DOHH2 (cell line): Measurements from ENCODE around the gene KIF25.

Experiments
- H3F3A ChIP-seq: fragments of 200-600 bp; sonication (generic), shearing (Covaris generic); 2 replicates; pipeline ENCODE4 v1.6.0; 2016; ENCODE audit warnings: antibody characterized with exemption, mild to moderate bottlenecking; ENCODE audit not compliant: control insufficient read depth, insufficient read depth
- H3K27ac ChIP-seq: fragments of 200-600 bp; sonication (generic); 2 replicates; pipeline ENCODE4 v1.5.1; 2014; ENCODE audit warnings: low read depth, mild to moderate bottlenecking, low read length, moderate library complexity
- H3K27me3 ChIP-seq: fragments of 200-600 bp; sonication (generic); 2 replicates; pipeline ENCODE4 v1.6.1; 2014; ENCODE audit warnings: mild to moderate bottlenecking, low read length, mixed read lengths; ENCODE audit not compliant: control insufficient read depth
- H3K36me3 ChIP-seq: fragments of 200-600 bp; sonication (generic); 2 replicates; pipeline ENCODE4 v1.6.1; 2014; ENCODE audit warnings: mild to moderate bottlenecking, low read length, moderate library complexity, mixed read lengths; ENCODE audit not compliant: control insufficient read depth
- H3K4me1 ChIP-seq: fragments of 200-600 bp; sonication (generic); 2 replicates; pipeline ENCODE4 v1.6.1; 2014; ENCODE audit warnings: mild to moderate bottlenecking, low read length, mixed read lengths; ENCODE audit not compliant: control insufficient read depth
- H3K4me2 ChIP-seq: fragments of 200-600 bp; sonication (generic); 2 replicates; pipeline ENCODE4 v1.6.0; 2014; ENCODE audit warnings: mild to moderate bottlenecking, low read length, moderate library complexity
- H3K4me3 ChIP-seq: fragments of 200-600 bp; sonication (generic); 2 replicates; pipeline ENCODE4 v1.5.1; 2014; ENCODE audit warnings: mild to moderate bottlenecking, low read length, mixed read lengths
- H3K79me2 ChIP-seq: fragments of 200-600 bp; sonication (generic); 2 replicates; pipeline ENCODE4 v1.6.1; 2014; ENCODE audit warnings: mild to moderate bottlenecking, low read length, mixed read lengths; ENCODE audit not compliant: control insufficient read depth
- H3K9me2 ChIP-seq: fragments of 200-600 bp; sonication (generic); replicated peaks from 2 replicates; pipeline ENCODE4 v1.6.1; 2014; ENCODE audit warnings: mild to moderate bottlenecking, low read length, mixed read lengths; ENCODE audit not compliant: control insufficient read depth
- H3K9me3 ChIP-seq: fragments of 200-600 bp; sonication (generic); 2 replicates; pipeline ENCODE4 v1.6.1; 2014; ENCODE audit warnings: antibody characterized with exemption, low read length, mixed read lengths; ENCODE audit not compliant: control insufficient read depth, insufficient read depth
- H4K20me1 ChIP-seq: fragments of 200-600 bp; sonication (generic); 2 replicates; pipeline ENCODE4 v1.6.0; 2014; ENCODE audit warnings: low read depth, mild to moderate bottlenecking, antibody characterized with exemption, low read length, moderate library complexity; ENCODE audit not compliant: control insufficient read depth, insufficient read depth
- EZH2phosphoT487 ChIP-seq: fragments of 200-600 bp; sonication (generic); IDR thresholded peaks from 2 replicates; pipeline ENCODE4 v1.6.1; 2017; ENCODE audit warnings: borderline replicate concordance, mild to moderate bottlenecking, antibody characterized with exemption, low read length, moderate library complexity, mixed read lengths
- TF ChIP-seq, protein P1 (sequence below): fragments of 200-600 bp; sonication (generic); IDR thresholded peaks from one replicate; pipeline ENCODE4 v1.5.1; 2014; ENCODE audit warnings: antibody characterized with exemption, mild to moderate bottlenecking, low read depth, low read length; ENCODE audit not compliant: poor library complexity, severe bottlenecking

Gene KIF25

GRCh38 chr6:168090706-168091105 is 93.2 kb downstream of the KIF25 start:
- no peak for TF ChIP-seq EZH2phosphoT487
- TF ChIP-seq, protein P1, sequence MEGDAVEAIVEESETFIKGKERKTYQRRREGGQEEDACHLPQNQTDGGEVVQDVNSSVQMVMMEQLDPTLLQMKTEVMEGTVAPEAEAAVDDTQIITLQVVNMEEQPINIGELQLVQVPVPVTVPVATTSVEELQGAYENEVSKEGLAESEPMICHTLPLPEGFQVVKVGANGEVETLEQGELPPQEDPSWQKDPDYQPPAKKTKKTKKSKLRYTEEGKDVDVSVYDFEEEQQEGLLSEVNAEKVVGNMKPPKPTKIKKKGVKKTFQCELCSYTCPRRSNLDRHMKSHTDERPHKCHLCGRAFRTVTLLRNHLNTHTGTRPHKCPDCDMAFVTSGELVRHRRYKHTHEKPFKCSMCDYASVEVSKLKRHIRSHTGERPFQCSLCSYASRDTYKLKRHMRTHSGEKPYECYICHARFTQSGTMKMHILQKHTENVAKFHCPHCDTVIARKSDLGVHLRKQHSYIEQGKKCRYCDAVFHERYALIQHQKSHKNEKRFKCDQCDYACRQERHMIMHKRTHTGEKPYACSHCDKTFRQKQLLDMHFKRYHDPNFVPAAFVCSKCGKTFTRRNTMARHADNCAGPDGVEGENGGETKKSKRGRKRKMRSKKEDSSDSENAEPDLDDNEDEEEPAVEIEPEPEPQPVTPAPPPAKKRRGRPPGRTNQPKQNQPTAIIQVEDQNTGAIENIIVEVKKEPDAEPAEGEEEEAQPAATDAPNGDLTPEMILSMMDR: no peak
- H3K27me3 ChIP-seq: no peaks in the 10 kb centered on the region
- H3K9me3 ChIP-seq: no peaks in the 10 kb centered on the region
- no peaks in the 10 kb centered on the region for H3K36me3 ChIP-seq
- H3K27ac ChIP-seq: no peak overlapping the region
- no peak overlapping the region for H3K4me2 ChIP-seq
- no peak overlapping the region for H3K4me3 ChIP-seq
- no peaks in the 10 kb centered on the region for H4K20me1 ChIP-seq
- no peaks in the 10 kb centered on the region for H3K79me2 ChIP-seq
- no peaks in the 10 kb centered on the region for H3K9me2 ChIP-seq
- H3F3A ChIP-seq: no peaks in the 10 kb centered on the region
- H3K4me1 ChIP-seq: no peaks in the 10 kb centered on the region

DNA sequence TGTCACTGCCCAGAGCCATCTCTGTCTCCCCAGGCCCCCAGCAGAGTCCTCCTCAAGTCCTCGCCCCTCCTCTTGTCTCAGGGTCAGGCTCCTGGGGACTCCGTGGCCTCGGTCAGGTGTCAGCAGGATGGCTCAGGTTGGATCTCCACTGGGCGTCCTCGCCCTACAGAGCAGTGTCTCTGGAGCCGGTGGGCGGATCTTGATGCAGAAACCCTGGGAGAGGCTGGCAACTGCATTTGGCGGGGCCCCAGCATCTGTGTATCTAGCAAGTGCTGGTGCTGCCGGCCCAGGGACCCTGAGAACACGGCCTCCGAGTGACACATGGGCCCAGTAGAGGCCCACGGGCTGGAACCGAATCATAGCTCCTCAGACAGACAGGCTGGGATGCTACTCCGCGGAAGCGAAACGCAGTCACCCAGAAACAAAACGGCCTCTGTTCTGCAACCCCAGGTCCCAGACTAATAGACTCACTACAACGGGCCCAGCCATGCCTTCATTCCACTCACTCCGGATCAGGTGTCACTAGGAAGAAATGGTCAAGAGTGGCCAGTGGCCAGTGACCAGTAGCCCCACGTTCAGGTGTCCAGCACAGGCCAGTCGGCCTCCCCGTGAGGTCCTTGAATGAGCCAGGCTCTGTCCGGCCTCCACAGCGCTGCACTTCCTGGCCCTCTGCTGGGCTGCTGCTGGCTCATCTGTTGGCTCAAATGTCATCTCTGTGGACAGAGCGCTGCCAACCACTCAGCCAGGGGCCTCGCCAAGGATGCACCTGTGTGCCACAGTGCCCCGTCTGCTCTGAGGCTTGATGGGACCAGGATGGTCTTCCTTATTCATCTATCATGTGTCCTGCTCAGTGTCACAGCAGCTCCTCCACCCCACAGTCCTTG is 94.2 kb downstream of the KIF25 start:
- H3F3A ChIP-seq: no peaks in the 10 kb centered on the region
- H3K79me2 ChIP-seq: no peaks in the 10 kb centered on the region
- H3K36me3 ChIP-seq: no peaks in the 10 kb centered on the region
- H3K4me1 ChIP-seq: no peaks in the 10 kb centered on the region
- H3K9me3 ChIP-seq: no peaks in the 10 kb centered on the region
- TF ChIP-seq, protein P1: no peak
- TF ChIP-seq EZH2phosphoT487: no peak
- no peak overlapping the region for H3K4me3 ChIP-seq
- no peak overlapping the region for H3K4me2 ChIP-seq
- H3K9me2 ChIP-seq: no peaks in the 10 kb centered on the region
- H3K27ac ChIP-seq: no peak overlapping the region
- no peaks in the 10 kb centered on the region for H4K20me1 ChIP-seq
- no peaks in the 10 kb centered on the region for H3K27me3 ChIP-seq

DNA sequence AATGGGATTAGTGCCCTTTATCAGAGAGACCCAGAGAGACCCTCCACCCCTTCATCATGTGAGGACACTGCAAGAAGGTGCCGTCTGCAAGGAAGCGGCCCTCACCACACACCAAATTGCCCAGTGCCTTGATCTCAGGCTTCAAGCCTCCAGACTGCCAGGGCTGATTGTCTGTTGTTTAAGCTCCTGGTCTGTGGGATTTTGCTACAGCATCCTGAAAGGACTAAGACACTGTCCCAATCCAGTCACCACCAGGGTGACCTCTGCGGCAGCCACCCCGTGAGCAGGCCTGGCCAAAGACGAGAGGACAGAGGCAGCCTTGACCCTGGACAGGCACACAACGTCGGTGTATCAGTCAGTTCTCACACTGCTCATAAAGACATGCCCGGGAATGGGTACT is 95.1 kb downstream of the KIF25 start:
- no peaks in the 10 kb centered on the region for H4K20me1 ChIP-seq
- no peaks in the 10 kb centered on the region for H3K9me2 ChIP-seq
- no peaks in the 10 kb centered on the region for H3K4me1 ChIP-seq
- no peaks in the 10 kb centered on the region for H3K27me3 ChIP-seq
- no peaks in the 10 kb centered on the region for H3K36me3 ChIP-seq
- no peaks in the 10 kb centered on the region for H3K9me3 ChIP-seq
- H3K4me3 ChIP-seq: no peak overlapping the region
- no peaks in the 10 kb centered on the region for H3F3A ChIP-seq
- no peak overlapping the region for H3K4me2 ChIP-seq
- no peaks in the 10 kb centered on the region for H3K79me2 ChIP-seq
- H3K27ac ChIP-seq: no peak overlapping the region
- no peak for TF ChIP-seq EZH2phosphoT487
- TF ChIP-seq, protein P1: no peak
